Loucy (cell line): ENCODE results near the gene SYCP2.

Experiments used
- H2AFZ ChIP-seq: fragments of 200-600 bp; sonication (generic); 2 replicates; pipeline ENCODE4 v1.6.0; 2016; ENCODE audit warnings: antibody characterized with exemption, mild to moderate bottlenecking, low read length, moderate library complexity
- H3F3A ChIP-seq: fragments of 200-600 bp; 2 replicates; pipeline ENCODE4 v1.6.0; 2016; ENCODE audit warnings: antibody characterized with exemption, low read depth, mild to moderate bottlenecking
- H3K27me3 ChIP-seq: fragments of 200-600 bp; sonication (generic); 2 replicates; pipeline ENCODE4 v1.6.1; 2014; ENCODE audit warnings: low read length, mild to moderate bottlenecking; ENCODE audit not compliant: insufficient read depth, poor library complexity, severe bottlenecking
- H3K36me3 ChIP-seq: fragments of 200-600 bp; sonication (generic); 2 replicates; pipeline ENCODE4 v1.6.1; 2016; ENCODE audit warnings: low read length; ENCODE audit not compliant: insufficient read depth
- H3K4me1 ChIP-seq: fragments of 200-600 bp; sonication (generic); 2 replicates; pipeline ENCODE4 v1.5.1; 2014; ENCODE audit warnings: low read length, mild to moderate bottlenecking; ENCODE audit not compliant: insufficient read depth, poor library complexity, severe bottlenecking
- H3K4me2 ChIP-seq: fragments of 200-600 bp; sonication (generic); 2 replicates; pipeline ENCODE4 v1.6.0; 2014; ENCODE audit warnings: antibody characterized with exemption, low read length, low read depth, mild to moderate bottlenecking; ENCODE audit not compliant: poor library complexity, severe bottlenecking
- H3K4me3 ChIP-seq: fragments of 200-600 bp; sonication (generic); 2 replicates; pipeline ENCODE4 v1.5.1; 2014; ENCODE audit warnings: low read length, mild to moderate bottlenecking, mixed read lengths; ENCODE audit not compliant: poor library complexity, severe bottlenecking
- H3K79me2 ChIP-seq: fragments of 200-600 bp; sonication (generic); 2 replicates; pipeline ENCODE4 v1.6.1; 2014; ENCODE audit warnings: low read length; ENCODE audit not compliant: insufficient read depth
- H3K9ac ChIP-seq: fragments of 200-600 bp; sonication (generic); 2 replicates; pipeline ENCODE4 v1.6.0; 2014; ENCODE audit warnings: mild to moderate bottlenecking, low read depth, low read length, moderate library complexity; ENCODE audit not compliant: poor library complexity, severe bottlenecking
- H3K9me2 ChIP-seq: fragments of 200-600 bp; sonication (generic); replicated peaks from 2 replicates; pipeline ENCODE4 v1.6.1; 2016; ENCODE audit warnings: low read depth, low read length, mixed read lengths
- H3K9me3 ChIP-seq: fragments of 200-600 bp; sonication (generic); 2 replicates; pipeline ENCODE4 v1.6.1; 2014; ENCODE audit warnings: mild to moderate bottlenecking, antibody characterized with exemption, low read length, low read depth; ENCODE audit not compliant: insufficient read depth
- H4K20me1 ChIP-seq: fragments of 200-600 bp; sonication (generic); 2 replicates; pipeline ENCODE4 v1.6.0; 2014; ENCODE audit warnings: antibody characterized with exemption, low read length, mild to moderate bottlenecking; ENCODE audit not compliant: insufficient read depth, poor library complexity, severe bottlenecking
- EZH2phosphoT487 ChIP-seq: fragments of 200-600 bp; IDR thresholded peaks from 2 replicates; pipeline ENCODE4 v1.6.1; 2018; ENCODE audit warnings: antibody characterized with exemption, mild to moderate bottlenecking, moderate library complexity, borderline replicate concordance
- TF ChIP-seq, protein P1 (sequence below): fragments of 200-600 bp; sonication (generic); conservative IDR thresholded peaks from 2 replicates; pipeline ENCODE4 v1.5.1; 2014; ENCODE audit warnings: mild to moderate bottlenecking, antibody characterized with exemption, low read length

The SYCP2 gene

DNA sequence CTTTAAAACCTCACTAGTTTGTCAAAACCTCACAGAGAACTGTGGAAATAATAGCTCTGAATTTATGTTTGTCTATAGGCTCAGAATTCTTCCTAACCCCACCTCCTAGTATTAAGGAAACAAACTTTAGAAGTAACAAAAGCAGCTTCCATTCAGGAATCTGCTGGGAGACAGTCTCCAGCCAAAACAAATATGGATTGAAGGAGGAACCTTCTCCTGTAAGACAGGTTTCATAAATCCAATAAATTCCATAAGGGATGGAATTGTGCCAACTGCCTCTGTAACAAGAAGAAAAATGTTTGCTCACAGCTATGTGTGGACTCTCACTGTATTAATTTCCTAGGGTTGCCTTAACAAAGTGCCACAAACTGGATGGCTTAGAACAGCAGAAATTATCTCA, 7.5 kb downstream of the SYCP2 start:
- no peaks in the 10 kb centered on the region for H3K9me3 ChIP-seq
- H4K20me1 ChIP-seq: no peaks in the 10 kb centered on the region
- no peak overlapping the region for H3K4me2 ChIP-seq
- H3K79me2 ChIP-seq: no peaks in the 10 kb centered on the region
- H3K9ac ChIP-seq: no peak overlapping the region
- H3F3A ChIP-seq: no peaks in the 10 kb centered on the region
- H2AFZ ChIP-seq: no peak overlapping the region
- TF ChIP-seq EZH2phosphoT487: no peak
- TF ChIP-seq, protein P1, sequence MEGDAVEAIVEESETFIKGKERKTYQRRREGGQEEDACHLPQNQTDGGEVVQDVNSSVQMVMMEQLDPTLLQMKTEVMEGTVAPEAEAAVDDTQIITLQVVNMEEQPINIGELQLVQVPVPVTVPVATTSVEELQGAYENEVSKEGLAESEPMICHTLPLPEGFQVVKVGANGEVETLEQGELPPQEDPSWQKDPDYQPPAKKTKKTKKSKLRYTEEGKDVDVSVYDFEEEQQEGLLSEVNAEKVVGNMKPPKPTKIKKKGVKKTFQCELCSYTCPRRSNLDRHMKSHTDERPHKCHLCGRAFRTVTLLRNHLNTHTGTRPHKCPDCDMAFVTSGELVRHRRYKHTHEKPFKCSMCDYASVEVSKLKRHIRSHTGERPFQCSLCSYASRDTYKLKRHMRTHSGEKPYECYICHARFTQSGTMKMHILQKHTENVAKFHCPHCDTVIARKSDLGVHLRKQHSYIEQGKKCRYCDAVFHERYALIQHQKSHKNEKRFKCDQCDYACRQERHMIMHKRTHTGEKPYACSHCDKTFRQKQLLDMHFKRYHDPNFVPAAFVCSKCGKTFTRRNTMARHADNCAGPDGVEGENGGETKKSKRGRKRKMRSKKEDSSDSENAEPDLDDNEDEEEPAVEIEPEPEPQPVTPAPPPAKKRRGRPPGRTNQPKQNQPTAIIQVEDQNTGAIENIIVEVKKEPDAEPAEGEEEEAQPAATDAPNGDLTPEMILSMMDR: no peak
- no peaks in the 10 kb centered on the region for H3K36me3 ChIP-seq
- no peak overlapping the region for H3K4me3 ChIP-seq
- no peaks in the 10 kb centered on the region for H3K9me2 ChIP-seq
- H3K27me3 ChIP-seq: no peaks in the 10 kb centered on the region
- H3K4me1 ChIP-seq: no peaks in the 10 kb centered on the region

DNA sequence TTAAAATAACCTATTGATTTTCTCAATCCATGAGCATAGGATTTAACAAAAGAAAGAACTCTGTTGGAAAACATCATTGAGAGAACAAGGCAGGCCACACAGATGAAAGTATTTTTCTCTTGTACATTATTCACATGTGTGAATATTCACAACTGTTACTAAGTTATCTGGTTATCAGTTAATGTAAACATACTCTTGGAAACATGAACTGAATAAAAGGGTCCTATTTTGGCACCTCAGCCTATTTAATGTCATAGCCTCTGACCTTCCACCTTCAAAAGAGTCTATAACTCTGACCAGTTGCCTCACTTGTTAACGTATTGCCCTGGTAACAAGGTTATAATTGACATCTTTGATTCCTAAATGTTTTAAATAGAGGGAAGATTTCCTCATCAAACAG, 8.1 kb downstream of the SYCP2 start:
- Histone ChIP-seq H4K20me1 (no peaks in the 10 kb centered on the region), H3K9ac (no peak overlapping the region), H3K79me2 (no peaks in the 10 kb centered on the region), H3K36me3 (no peaks in the 10 kb centered on the region), H3K9me3 (no peaks in the 10 kb centered on the region), H3F3A (no peaks in the 10 kb centered on the region), H3K4me1 (no peaks in the 10 kb centered on the region), H2AFZ (no peak overlapping the region), H3K9me2 (no peaks in the 10 kb centered on the region), H3K4me2 (no peak overlapping the region), H3K27me3 (no peaks in the 10 kb centered on the region), H3K4me3 (no peak overlapping the region)
- TF ChIP-seq, protein P1: no peak
- no peak for TF ChIP-seq EZH2phosphoT487

DNA sequence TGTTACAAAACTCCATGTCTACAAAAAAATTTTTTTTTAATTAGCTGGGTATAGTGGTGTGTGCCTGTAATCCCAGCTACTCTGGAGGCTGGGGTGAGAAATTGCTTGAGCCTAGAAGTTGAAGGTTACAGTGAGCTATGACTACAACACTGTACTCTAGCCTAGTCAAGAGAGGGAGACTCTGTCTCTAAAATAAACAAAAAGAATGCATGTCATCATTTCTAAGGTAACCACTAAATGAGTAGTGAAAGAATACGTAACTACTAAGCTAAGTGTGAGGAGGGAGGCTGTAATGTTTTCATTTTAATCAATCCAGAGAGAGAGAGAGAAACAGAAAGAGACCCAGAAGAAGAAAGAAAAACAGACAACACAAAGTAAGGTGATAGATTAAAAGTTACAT, 9.9 kb downstream of the SYCP2 start:
- no peak overlapping the region for H3K4me3 ChIP-seq
- H3K4me1 ChIP-seq: no peaks in the 10 kb centered on the region
- H3K9ac ChIP-seq: no peak overlapping the region
- no peak overlapping the region for H3K4me2 ChIP-seq
- no peaks in the 10 kb centered on the region for H4K20me1 ChIP-seq
- no peaks in the 10 kb centered on the region for H3K27me3 ChIP-seq
- H2AFZ ChIP-seq: no peak overlapping the region
- no peaks in the 10 kb centered on the region for H3K9me2 ChIP-seq
- no peak for TF ChIP-seq EZH2phosphoT487
- TF ChIP-seq, protein P1: no peak
- H3F3A ChIP-seq: no peaks in the 10 kb centered on the region
- H3K9me3 ChIP-seq: no peaks in the 10 kb centered on the region
- H3K36me3 ChIP-seq: no peaks in the 10 kb centered on the region
- no peaks in the 10 kb centered on the region for H3K79me2 ChIP-seq
